ENCODE results near the gene ANKK1.

Gene ANKK1

DNA sequence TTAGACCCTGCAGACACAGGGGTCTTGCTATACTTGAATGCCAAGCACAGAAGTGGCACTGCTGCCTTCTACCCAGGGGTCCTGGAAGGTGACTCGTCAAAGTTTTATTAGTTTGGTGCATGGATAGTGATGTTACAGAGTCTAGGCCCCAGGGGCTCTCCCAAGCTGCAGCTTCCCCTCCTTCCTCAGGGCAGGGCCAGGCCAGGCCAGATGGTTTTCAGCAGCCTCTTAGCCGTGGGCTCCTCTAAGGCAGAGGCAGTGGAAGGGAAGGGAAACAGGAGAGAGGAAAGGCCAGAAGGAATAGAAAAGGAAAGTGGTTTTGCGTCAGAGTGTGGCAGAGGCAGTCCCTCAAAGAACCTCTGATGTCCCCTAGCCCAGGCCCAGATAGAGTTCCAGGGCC lies 21.9 kb downstream of the ANKK1 start:
- DNase-seq = no peak

GRCh38 chr11:113410414-113411135 lies 23.0 kb downstream of the ANKK1 start:
- no peak for DNase-seq

- no peak for DNase-seq
These were observed 24.0 kb downstream of the ANKK1 start for GRCh38 chr11:113411536-113411935.

GRCh38 chr11:113412675-113413074 lies 25.1 kb downstream of the ANKK1 start:
- no peak for DNase-seq

DNA sequence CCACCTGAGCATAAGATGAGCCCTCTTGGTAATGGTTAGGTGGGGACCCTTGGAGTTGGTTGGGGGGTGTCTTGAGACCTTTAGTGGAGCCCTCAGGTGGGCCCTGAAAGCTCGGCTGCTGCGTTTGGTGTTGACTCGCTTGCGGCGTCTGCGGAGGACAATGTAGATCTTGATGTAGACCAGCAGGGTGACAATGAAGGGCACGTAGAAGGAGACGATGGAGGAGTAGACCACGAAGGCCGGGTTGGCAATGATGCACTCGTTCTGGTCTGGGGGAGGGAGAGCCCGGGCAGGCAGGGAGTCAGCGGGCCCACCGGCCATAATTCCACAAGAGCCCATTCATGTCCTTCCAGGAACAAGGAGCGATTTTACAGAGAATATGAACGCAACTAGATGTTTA lies 27.8 kb downstream of the ANKK1 start:
- DNase-seq = no peak

GRCh38 chr11:113417428-113417827 lies 29.8 kb downstream of the ANKK1 start:
- no peak for DNase-seq

DNA sequence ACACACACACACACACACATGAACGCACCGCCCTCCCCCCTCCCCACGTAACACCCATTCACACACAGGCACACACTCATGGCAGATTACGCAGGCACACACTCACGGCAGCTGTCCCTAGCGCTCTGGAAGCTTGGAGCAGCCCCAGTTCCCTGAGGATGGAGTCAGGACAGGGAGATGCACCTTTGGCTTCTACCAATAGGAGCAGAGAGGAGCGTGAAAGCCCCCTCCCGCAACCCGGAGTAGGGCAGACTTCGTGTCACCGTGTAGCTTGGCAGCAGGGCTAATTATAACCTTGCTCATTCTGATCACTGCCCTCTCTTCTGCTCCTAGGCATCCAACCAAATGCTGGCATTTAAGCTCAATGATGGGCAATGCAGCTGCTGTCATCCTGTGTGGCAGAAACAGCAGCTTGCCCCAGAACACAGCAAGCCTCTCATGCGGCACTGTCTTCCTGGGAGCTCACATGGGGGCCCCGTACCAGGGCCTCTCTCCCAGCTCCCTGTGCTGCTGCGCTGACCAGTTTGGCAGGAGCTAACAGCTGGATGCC lies 31.9 kb downstream of the ANKK1 start:
- DNase-seq = no peak

DNA sequence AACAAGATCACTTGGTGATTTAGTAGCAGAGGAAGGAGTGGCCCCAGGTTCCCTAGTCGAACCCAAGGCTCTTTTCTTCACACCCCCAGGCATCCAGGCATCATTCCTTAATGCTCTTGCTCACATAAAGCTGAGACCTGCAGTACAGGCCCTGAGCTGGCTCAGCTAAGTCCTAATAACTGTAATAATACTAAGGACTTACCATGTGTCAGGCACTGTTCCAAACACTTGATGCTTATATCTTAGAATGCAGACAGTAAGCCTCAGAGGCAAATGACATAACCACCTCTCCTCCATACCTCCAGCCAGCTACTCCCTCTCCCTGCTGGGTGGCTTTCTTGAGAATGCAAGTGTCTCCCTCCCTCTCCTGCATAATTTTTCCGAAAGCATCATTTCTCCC lies 33.2 kb downstream of the ANKK1 start:
- DNase-seq = no peak

DNA sequence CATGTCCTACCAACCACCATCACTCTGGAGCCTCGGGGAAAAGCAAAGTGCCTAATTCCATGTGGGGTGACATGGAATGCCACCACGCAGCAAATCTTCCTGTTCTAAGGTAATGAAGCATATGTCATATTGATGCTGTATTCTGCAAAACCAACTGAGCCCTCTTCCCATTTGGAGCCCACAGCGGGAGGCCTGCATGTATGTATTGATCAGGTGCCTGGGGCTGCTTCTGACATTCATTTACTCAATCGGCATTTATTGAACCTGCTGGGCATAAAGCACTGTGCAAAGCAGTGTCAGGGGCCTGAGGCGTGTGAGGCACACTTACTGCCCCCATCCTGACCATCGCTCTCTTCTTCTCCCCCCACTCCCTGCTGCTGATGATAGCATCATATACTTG lies 39.1 kb downstream of the ANKK1 start:
- DNase-seq = no peak

- no peak for DNase-seq
These were observed 44.2 kb downstream of the ANKK1 start for GRCh38 chr11:113431746-113432145.

GRCh38 chr11:113435190-113435968 lies 47.8 kb downstream of the ANKK1 start:
- DNase-seq = no peak

DNA sequence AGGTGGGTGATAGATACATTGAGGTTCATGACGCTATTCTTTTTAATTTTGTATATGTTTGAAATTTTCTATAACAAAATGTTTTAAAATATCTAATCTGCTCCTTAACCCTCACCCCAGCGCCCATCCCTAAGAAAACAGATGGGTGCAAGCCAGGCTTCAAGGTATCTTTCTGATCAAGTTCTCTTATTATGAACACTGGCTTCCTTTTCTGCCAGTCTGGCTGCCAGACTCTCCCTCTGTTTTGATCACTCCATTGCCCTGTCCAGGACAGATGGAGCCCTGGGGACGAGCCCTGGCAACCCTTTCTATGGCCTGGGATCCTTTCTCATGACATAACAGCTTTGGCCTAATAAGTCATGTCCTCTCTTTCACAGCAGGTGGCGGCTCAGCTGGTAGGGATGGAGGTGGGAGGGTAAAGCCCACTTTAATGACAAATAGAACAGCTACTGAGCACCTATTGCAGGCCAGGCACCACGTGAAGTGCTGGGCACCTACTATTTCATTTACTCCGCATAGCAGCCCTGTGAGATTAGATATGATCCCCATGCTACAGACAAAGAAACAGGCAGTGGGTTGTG lies 49.2 kb downstream of the ANKK1 start:
- DNase-seq = no peak

DNA sequence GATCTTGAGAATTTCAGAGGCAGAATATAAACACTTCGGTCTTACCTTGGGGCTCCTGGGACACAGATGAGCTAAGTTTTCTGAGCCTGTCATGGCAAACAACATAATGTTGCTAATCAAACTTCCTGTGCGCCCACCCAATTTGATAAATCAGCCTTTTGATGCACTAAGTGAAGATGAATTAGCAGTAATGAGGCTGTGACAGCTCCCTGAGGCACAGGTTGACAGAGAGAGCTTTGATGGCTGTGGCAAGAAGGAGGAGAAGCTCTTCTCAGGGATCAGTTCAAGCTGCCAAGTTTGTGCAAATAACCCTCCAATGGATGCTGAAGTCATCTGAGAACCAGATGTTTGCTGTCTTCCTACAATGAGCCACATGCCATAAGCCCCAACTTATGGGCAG lies 53.2 kb downstream of the ANKK1 start:
- DNase-seq = no peak

GRCh38 chr11:113444502-113445123 lies 57.0 kb downstream of the ANKK1 start:
- DNase-seq = no peak

GRCh38 chr11:113446112-113446511 lies 58.5 kb downstream of the ANKK1 start:
- peak in 1 of 2 experiments; percentile 12 for DNase-seq

DNA sequence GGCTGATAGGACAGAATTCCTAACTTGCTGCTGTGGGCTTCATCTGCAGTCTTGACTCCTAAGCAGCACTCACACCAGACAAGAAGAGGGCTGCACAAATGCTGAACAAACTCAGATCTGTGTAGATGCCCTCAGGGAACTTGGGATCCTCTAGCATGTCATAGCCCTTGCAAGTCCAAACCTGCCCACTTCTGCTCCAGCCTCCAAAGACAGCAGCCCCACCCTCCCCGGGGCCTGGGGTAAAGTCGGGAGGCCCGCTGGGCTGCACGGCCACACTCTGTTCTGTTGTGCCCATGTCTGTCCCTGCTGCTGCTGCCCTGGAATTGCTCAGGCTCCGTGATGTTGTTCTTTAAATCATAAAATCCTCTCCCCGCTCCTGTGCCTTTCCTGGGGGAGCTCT lies 59.4 kb downstream of the ANKK1 start:
- DNase-seq = no peak

DNA sequence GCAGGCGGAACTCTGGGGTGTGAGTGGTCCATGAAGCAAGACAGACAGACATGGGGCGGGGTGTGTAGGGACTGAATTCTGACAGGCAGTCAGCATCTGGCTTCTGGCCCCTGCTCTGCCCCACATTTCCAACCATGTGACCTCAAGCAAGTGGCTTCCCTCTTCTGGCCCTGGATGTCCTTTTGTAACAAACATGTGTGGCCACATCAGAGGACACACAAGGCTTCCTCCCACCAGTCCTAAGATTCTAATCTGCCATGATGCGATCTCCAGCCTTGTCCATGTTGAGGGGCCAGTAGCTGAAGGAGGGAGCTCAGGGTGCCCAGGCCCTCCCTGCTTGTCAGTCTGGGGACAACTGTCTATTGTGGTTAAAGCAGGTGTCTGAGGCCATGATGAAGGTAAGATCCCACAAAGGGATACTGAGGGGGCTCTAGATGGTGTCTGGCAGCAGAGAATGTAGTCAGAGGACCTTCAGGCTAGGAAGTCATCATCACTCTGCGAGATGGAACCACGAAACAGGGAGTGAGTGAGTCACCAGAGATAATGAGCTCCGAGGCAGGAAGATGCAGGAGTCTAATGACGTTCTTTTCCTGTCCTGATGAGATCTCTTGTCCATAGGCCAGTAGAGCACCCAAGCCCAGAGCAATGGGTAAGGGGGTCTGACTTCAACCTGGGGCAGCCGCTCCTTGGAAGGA lies 60.2 kb downstream of the ANKK1 start:
- no peak for DNase-seq

DNA sequence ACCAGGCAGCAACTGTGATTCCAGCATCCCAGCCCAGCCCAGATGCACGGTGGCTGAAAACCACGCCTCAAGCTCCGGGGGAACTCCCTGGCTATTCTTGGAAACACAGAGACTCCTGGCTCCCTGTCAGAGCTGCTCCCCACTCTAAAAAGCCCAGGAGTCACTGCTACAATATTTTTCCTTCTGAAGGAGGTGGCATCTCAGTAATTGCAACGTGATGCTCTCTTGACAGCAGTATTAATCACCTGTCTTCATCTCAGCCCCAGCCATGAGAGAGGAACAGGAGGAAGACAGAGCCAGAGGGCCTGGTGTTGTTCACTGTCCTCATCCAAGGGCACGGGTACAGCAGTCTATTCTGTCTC lies 60.7 kb downstream of the ANKK1 start:
- no peak for DNase-seq

GRCh38 chr11:113449743-113450142 lies 62.2 kb downstream of the ANKK1 start:
- no peak for DNase-seq
